GM12878 (cell line): Measurements from ENCODE around the gene DCPS. TPM values are rescaled to one million over a fixed set of nuclear protein-coding genes. Genes with fewer than 3 reads are reported as not detected.

Experiments used
- ATAC-seq: fragments of 200-7000 bp; cut with Tn5 transposase; 3 replicates; pipeline ENCODE4 v1.9.1; 2020; ENCODE audit warnings: mild to moderate bottlenecking, moderate library complexity
- BruUV-seq: library from RNA; stranded (reverse); fragments of 400-500 nt; replicated peaks from 2 replicates; lab custom pipeline; 2021; lab: Mats Ljungman, UMichigan
- CTCF ChIA-PET: fragments of 300-600 bp; sonication (Branson Sonifier 250); formaldehyde crosslinking; extraction: SDS; loops from one replicate; lab custom pipeline; 2021; ENCODE audit warnings: inconsistent platforms; lab: Yijun Ruan, JAX
- POLR2A ChIA-PET: fragments of 350-600 bp; formaldehyde crosslinking; extraction: SDS; loops from one replicate; lab custom pipeline; 2021; ENCODE audit warnings: inconsistent platforms; lab: Charles Lee
- RAD21 ChIA-PET: fragments of 300-600 bp; sonication (Branson Sonifier 250); formaldehyde crosslinking; loops from one replicate; lab custom pipeline; 2023; ENCODE audit warnings: antibody characterized with exemption; ENCODE audit not compliant: unreplicated experiment; lab: Charles Lee
- SMC1A ChIA-PET: fragments of 300-600 bp; sonication (Branson Sonifier 250); formaldehyde crosslinking; loops from one replicate; lab custom pipeline; 2023; ENCODE audit not compliant: unreplicated experiment, uncharacterized antibody; lab: Charles Lee
- DNase-seq: peaks from one replicate; pipeline ENCODE4 v3.0.0-alpha.2; 2011; ENCODE audit warnings: low read depth, low spot score
- FAIRE-seq: peaks from 3 replicates; lab custom pipeline; 2011; peaks lifted over from hg19 to GRCh38; lab: Jason Lieb, UNC
- H2AFZ ChIP-seq: 2 replicates; pipeline ENCODE4 v1.6.0; 2011; ENCODE audit warnings: low read depth, low read length, control low read depth; ENCODE audit not compliant: control insufficient read depth
- H3K27ac ChIP-seq: 2 replicates; pipeline ENCODE4 v1.5.1; 2011; ENCODE audit warnings: control low read depth; ENCODE audit not compliant: control insufficient read depth, insufficient read depth
- H3K27me3 ChIP-seq, 2 experiments: replicated peaks in 1 of 2; 2 replicates each; pipeline versions ENCODE4 v1.6.0 to v1.6.1; 2011; ENCODE audit warnings: low read length in 1 of 2; ENCODE audit not compliant: control insufficient read depth in 2 of 2, insufficient read depth in 2 of 2
- H3K36me3 ChIP-seq, 2 experiments: 2 replicates each; pipeline ENCODE4 v1.5.1; 2011; ENCODE audit warnings: low read length in 1 of 2; ENCODE audit not compliant: control insufficient read depth in 2 of 2, insufficient read depth in 2 of 2
- H3K4me1 ChIP-seq: 2 replicates; pipeline ENCODE4 v1.6.1; 2011; ENCODE audit warnings: mild to moderate bottlenecking, low read length, moderate library complexity, mixed read lengths; ENCODE audit not compliant: control insufficient read depth, insufficient read depth
- H3K4me2 ChIP-seq: 2 replicates; pipeline ENCODE4 v1.6.0; 2011; ENCODE audit warnings: control low read depth; ENCODE audit not compliant: control insufficient read depth, insufficient read depth
- H3K4me3 ChIP-seq: fragments of 200-600 bp; sonication (generic); 2 replicates; pipeline ENCODE4 v1.5.1; 2016
- H3K79me2 ChIP-seq: 2 replicates; pipeline ENCODE4 v1.6.0; 2011; ENCODE audit warnings: low read length; ENCODE audit not compliant: control insufficient read depth, insufficient read depth
- H3K9ac ChIP-seq: 2 replicates; pipeline ENCODE4 v1.8.0; 2011; ENCODE audit warnings: low read length, control low read depth, mixed read lengths; ENCODE audit not compliant: control insufficient read depth, insufficient read depth
- H3K9me3 ChIP-seq: replicated peaks from 3 replicates; pipeline ENCODE4 v1.5.1; 2011; ENCODE audit warnings: mild to moderate bottlenecking, low read length; ENCODE audit not compliant: control insufficient read depth, insufficient read depth
- H4K20me1 ChIP-seq: 2 replicates; pipeline ENCODE4 v1.6.0; 2011; ENCODE audit not compliant: control insufficient read depth, insufficient read depth
- ASH2L ChIP-seq: fragments of 300-600, 200-600 bp; sonication (generic); IDR thresholded peaks from 2 replicates; pipeline ENCODE4 v1.6.1; 2017; ENCODE audit warnings: low read depth, mild to moderate bottlenecking, borderline replicate concordance
- ATF7 ChIP-seq: fragments of 450-650 bp; IDR thresholded peaks from 2 replicates; pipeline ENCODE4 v1.6.1; 2016; ENCODE audit warnings: low read depth, mild to moderate bottlenecking
- EGR1 ChIP-seq, 2 experiments: IDR thresholded peaks; 1 replicate in 1 of 2; 2 replicates in 1 of 2; pipeline ENCODE4 v1.6.1; 2011 to 2012; ENCODE audit warnings: low read depth in 2 of 2, low read length in 2 of 2, borderline replicate concordance in 1 of 2, mild to moderate bottlenecking in 1 of 2, moderate library complexity in 1 of 2
- ESRRA ChIP-seq: IDR thresholded peaks from 2 replicates; pipeline ENCODE4 v1.6.1; 2012; ENCODE audit warnings: mild to moderate bottlenecking, low read length, improper control_type of control experiment
- NFXL1 ChIP-seq: fragments of 450-650 bp; IDR thresholded peaks from 2 replicates; pipeline ENCODE4 v1.6.1; 2017; ENCODE audit warnings: antibody characterized with exemption, mild to moderate bottlenecking, borderline replicate concordance
- POLR2AphosphoS2 ChIP-seq: IDR thresholded peaks from 2 replicates; pipeline ENCODE4 v1.6.1; 2011; ENCODE audit warnings: low read depth, mild to moderate bottlenecking, low read length, improper control_type of control experiment, moderate library complexity
- WGBS: methylation state at CpG from one replicate; pipeline ENCODE4 v1.1.6; 2016; ENCODE audit warnings: low lambda C conversion rate; ENCODE audit not compliant: insufficient replicate concordance, insufficient coverage; ENCODE audit errors: missing lambda C conversion rate; 5-methylcytosine and 5-hydroxymethylcytosine counted together
- in situ Hi-C: fragments of 300-500 bp; cut with MboI; formaldehyde crosslinking; loops from 9 replicates; pipeline ENCODE4 v1.14.3; 2018; ENCODE audit warnings: mixed read lengths
- intact Hi-C: fragments of 100-400 bp; cut with micrococcal nuclease; formaldehyde crosslinking; loops from one replicate; pipeline ENCODE4 v1.14.2; 2022; ENCODE audit not compliant: unreplicated experiment
- polyA plus RNA-seq, 11 experiments: library from polyadenylated mRNA; depleted of rRNA in 4 of 11; unstranded in 6 of 11; stranded (reverse) in 5 of 11; fragments of >200 nt; fragmentation: Nextera tagmentation in 4 of 11; fragmentation: Illumina TruSeq in 1 of 11; extraction: Ambion mirVana in 4 of 11; extraction: Trizol in 1 of 11; gene quantifications; 1 replicate in 1 of 11; 2 replicates in 10 of 11; pipeline versions ENCODE4 v1.2.1 to v1.2.3, GENCODE V29; 2011 to 2016; ENCODE audit warnings: inconsistent platforms in 2 of 11, missing spikeins in 2 of 11, low read depth in 1 of 11
- total RNA-seq, 4 experiments: library from RNA; depleted of rRNA in 3 of 4; stranded (reverse); fragments of >200 nt in 3 of 4; fragmentation: Illumina TruSeq in 1 of 4; extraction: Trizol in 1 of 4; gene quantifications; 2 replicates each; pipeline versions ENCODE4 v1.2.1 to v1.2.3, GENCODE V29; 2013 to 2021
- TF ChIP-seq, protein P1 (sequence below): IDR thresholded peaks from 2 replicates; pipeline ENCODE4 v1.6.1; 2011; ENCODE audit warnings: low read depth, low read length, improper control_type of control experiment, borderline replicate concordance
- TF ChIP-seq, protein P2 (sequence below): IDR thresholded peaks from 2 replicates; pipeline ENCODE4 v1.6.1; 2012; ENCODE audit warnings: low read depth, low read length, improper control_type of control experiment
- TF ChIP-seq, protein P3 (sequence below): IDR thresholded peaks from 2 replicates; pipeline ENCODE4 v1.6.1; 2012; ENCODE audit warnings: low read length, inconsistent platforms
- TF ChIP-seq, protein P4 (sequence below): fragments of 450-650 bp; conservative IDR thresholded peaks from 2 replicates; pipeline ENCODE4 v1.6.1; 2017; ENCODE audit warnings: mild to moderate bottlenecking, moderate library complexity
- TF ChIP-seq, protein P5 (sequence below): fragments of 450-650 bp; IDR thresholded peaks from 2 replicates; pipeline ENCODE4 v1.6.1; 2017; ENCODE audit warnings: mild to moderate bottlenecking
- TF ChIP-seq, protein P6 (sequence below): fragments of 450-650 bp; IDR thresholded peaks from 2 replicates; pipeline ENCODE4 v1.6.1; 2018; ENCODE audit warnings: mild to moderate bottlenecking, low read depth, moderate library complexity; ENCODE audit not compliant: partially characterized antibody

DCPS gene
- total and polyA plus RNA-seq, 10 of the 15 experiments (the other 5 are each of a cell fraction or from before 2014, with no cell fraction given) = 23.5 to 101 (median 67.4) TPM

DNA sequence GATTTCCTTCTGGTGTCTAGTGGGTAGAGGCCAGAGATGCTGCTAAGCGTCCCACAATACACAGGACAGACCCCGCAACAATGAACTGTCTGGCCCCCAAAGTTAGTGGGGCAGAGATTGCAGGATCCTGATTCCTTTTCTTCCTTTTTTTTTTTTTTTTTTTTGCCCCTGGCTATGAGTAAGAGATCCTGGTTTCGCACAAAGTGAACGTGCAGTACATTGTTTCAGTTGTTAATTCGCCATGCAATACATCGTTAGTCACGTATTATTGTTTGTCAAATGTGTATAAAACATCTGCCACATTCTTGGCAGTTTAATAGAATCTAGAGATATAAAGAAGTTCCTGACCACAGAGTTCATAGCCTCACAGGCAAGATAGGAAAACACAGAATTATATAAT lies 71.9 kb downstream of the DCPS start (continued):
- TF ChIP-seq, protein P1, sequence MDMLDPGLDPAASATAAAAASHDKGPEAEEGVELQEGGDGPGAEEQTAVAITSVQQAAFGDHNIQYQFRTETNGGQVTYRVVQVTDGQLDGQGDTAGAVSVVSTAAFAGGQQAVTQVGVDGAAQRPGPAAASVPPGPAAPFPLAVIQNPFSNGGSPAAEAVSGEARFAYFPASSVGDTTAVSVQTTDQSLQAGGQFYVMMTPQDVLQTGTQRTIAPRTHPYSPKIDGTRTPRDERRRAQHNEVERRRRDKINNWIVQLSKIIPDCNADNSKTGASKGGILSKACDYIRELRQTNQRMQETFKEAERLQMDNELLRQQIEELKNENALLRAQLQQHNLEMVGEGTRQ = no peak
- TF ChIP-seq, protein P2, sequence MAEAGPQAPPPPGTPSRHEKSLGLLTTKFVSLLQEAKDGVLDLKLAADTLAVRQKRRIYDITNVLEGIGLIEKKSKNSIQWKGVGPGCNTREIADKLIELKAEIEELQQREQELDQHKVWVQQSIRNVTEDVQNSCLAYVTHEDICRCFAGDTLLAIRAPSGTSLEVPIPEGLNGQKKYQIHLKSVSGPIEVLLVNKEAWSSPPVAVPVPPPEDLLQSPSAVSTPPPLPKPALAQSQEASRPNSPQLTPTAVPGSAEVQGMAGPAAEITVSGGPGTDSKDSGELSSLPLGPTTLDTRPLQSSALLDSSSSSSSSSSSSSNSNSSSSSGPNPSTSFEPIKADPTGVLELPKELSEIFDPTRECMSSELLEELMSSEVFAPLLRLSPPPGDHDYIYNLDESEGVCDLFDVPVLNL = no peak
- TF ChIP-seq, protein P3, sequence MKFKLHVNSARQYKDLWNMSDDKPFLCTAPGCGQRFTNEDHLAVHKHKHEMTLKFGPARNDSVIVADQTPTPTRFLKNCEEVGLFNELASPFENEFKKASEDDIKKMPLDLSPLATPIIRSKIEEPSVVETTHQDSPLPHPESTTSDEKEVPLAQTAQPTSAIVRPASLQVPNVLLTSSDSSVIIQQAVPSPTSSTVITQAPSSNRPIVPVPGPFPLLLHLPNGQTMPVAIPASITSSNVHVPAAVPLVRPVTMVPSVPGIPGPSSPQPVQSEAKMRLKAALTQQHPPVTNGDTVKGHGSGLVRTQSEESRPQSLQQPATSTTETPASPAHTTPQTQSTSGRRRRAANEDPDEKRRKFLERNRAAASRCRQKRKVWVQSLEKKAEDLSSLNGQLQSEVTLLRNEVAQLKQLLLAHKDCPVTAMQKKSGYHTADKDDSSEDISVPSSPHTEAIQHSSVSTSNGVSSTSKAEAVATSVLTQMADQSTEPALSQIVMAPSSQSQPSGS = no peak
- TF ChIP-seq, all 136 proteins: peak for 0

DNA sequence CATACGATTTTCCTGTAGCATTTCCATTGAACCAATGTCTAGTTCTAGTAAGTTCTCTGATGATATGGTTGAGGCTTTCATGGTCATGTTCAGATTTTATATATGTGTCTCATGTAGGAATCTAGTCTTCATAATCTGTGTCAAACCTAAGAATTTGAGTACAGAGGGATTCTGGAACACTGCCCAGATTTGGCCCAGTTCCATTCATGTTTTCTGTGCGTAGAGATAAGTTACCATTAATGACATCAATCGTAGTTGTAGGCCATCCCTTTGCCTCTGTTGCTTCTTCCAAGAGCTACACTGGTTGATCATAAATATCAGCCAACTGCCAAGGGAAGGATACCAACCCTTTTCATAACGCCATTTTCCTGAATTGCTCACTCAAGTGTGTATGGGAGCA lies 74.9 kb downstream of the DCPS start:
- no peak for ATAC-seq
- H3K9ac ChIP-seq = no peak overlapping the region
- no TSS peak for BruUV-seq
- no peak overlapping the region for H3K4me3 ChIP-seq
- intact Hi-C loops (no loop called here), in situ Hi-C loops (no loop called here)
- H4K20me1 ChIP-seq = no peaks in the 10 kb centered on the region
- no peaks in the 10 kb centered on the region for H3K27me3 ChIP-seq
- no peak for DNase-seq
- no peak overlapping the region for H3K27ac ChIP-seq
- POLR2A ChIA-PET = no interaction called here
- H3K4me1 ChIP-seq = no peaks in the 10 kb centered on the region
- CTCF ChIA-PET = no interaction called here
- SMC1A ChIA-PET = no interaction called here
- H2AFZ ChIP-seq = no peak overlapping the region
- WGBS = 55% methylated on average over 4 of the region's 4 CpGs
- no peaks in the 10 kb centered on the region for H3K9me3 ChIP-seq
- no peaks in the 10 kb centered on the region for H3K36me3 ChIP-seq
- RAD21 ChIA-PET = no interaction called here
- H3K4me2 ChIP-seq = no peak overlapping the region
- no peak for FAIRE-seq
- no peaks in the 10 kb centered on the region for H3K79me2 ChIP-seq
- TF ChIP-seq, protein P4, sequence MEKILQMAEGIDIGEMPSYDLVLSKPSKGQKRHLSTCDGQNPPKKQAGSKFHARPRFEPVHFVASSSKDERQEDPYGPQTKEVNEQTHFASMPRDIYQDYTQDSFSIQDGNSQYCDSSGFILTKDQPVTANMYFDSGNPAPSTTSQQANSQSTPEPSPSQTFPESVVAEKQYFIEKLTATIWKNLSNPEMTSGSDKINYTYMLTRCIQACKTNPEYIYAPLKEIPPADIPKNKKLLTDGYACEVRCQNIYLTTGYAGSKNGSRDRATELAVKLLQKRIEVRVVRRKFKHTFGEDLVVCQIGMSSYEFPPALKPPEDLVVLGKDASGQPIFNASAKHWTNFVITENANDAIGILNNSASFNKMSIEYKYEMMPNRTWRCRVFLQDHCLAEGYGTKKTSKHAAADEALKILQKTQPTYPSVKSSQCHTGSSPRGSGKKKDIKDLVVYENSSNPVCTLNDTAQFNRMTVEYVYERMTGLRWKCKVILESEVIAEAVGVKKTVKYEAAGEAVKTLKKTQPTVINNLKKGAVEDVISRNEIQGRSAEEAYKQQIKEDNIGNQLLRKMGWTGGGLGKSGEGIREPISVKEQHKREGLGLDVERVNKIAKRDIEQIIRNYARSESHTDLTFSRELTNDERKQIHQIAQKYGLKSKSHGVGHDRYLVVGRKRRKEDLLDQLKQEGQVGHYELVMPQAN = no peak
- TF ChIP-seq POLR2AphosphoS2 (no peak), NFXL1 (no peak), ASH2L (no peak), ESRRA (no peak), EGR1 (IDR thresholded peaks at IDR 0.05; ENCODE audit: borderline replicate concordance in 1 of 2, low read depth in 2 of 2, low read length in 2 of 2) (no peak), ATF7 (no peak)
- TF ChIP-seq, protein P5, sequence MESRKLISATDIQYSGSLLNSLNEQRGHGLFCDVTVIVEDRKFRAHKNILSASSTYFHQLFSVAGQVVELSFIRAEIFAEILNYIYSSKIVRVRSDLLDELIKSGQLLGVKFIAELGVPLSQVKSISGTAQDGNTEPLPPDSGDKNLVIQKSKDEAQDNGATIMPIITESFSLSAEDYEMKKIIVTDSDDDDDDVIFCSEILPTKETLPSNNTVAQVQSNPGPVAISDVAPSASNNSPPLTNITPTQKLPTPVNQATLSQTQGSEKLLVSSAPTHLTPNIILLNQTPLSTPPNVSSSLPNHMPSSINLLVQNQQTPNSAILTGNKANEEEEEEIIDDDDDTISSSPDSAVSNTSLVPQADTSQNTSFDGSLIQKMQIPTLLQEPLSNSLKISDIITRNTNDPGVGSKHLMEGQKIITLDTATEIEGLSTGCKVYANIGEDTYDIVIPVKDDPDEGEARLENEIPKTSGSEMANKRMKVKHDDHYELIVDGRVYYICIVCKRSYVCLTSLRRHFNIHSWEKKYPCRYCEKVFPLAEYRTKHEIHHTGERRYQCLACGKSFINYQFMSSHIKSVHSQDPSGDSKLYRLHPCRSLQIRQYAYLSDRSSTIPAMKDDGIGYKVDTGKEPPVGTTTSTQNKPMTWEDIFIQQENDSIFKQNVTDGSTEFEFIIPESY = no peak
- TF ChIP-seq, protein P6, sequence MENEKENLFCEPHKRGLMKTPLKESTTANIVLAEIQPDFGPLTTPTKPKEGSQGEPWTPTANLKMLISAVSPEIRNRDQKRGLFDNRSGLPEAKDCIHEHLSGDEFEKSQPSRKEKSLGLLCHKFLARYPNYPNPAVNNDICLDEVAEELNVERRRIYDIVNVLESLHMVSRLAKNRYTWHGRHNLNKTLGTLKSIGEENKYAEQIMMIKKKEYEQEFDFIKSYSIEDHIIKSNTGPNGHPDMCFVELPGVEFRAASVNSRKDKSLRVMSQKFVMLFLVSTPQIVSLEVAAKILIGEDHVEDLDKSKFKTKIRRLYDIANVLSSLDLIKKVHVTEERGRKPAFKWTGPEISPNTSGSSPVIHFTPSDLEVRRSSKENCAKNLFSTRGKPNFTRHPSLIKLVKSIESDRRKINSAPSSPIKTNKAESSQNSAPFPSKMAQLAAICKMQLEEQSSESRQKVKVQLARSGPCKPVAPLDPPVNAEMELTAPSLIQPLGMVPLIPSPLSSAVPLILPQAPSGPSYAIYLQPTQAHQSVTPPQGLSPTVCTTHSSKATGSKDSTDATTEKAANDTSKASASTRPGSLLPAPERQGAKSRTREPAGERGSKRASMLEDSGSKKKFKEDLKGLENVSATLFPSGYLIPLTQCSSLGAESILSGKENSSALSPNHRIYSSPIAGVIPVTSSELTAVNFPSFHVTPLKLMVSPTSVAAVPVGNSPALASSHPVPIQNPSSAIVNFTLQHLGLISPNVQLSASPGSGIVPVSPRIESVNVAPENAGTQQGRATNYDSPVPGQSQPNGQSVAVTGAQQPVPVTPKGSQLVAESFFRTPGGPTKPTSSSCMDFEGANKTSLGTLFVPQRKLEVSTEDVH = no peak
